Mucosa of descending colon (tissue), 3 donors: ENCODE measurements around the gene SOX6. TPM values are rescaled to one million over a fixed set of nuclear protein-coding genes. Genes with fewer than 3 reads are reported as not detected.

Source experiments
- ATAC-seq: fragments of 200-7000 bp; cut with Tn5 transposase; one replicate; pipeline ENCODE4 v1.9.1; 2020; ENCODE audit warnings: mild to moderate bottlenecking, moderate library complexity
- DNase-seq, 3 donors: peaks; one replicate each; pipeline ENCODE4 v3.0.0-alpha.2; 2020
- H3K36me3 ChIP-seq: fragments of 200-600 bp; one replicate; pipeline ENCODE4 v1.8.0; 2021; ENCODE audit warnings: low read depth, mild to moderate bottlenecking
- H3K4me1 ChIP-seq: fragments of 200-600 bp; one replicate; pipeline ENCODE4 v1.8.0; 2021; ENCODE audit warnings: low read depth, mild to moderate bottlenecking
- H3K4me3 ChIP-seq: fragments of 200-600 bp; one replicate; pipeline ENCODE4 v1.8.0; 2021; ENCODE audit warnings: mild to moderate bottlenecking
- H3K9me3 ChIP-seq: fragments of 200-600 bp; one replicate; pipeline ENCODE4 v1.8.0; 2021; ENCODE audit warnings: mild to moderate bottlenecking
- CTCF ChIP-seq: fragments of 200-600 bp; IDR thresholded peaks from one replicate; pipeline ENCODE4 v1.8.0; 2022; ENCODE audit warnings: antibody characterized with exemption, mild to moderate bottlenecking
- intact Hi-C, 2 donors: fragments of 100-400 bp; cut with DNase I in 1 of 2; cut with micrococcal nuclease in 1 of 2; formaldehyde crosslinking; loops; one replicate each; pipeline versions ENCODE4 v1.11.0 to v1.11.1; 2022; cut with DNase I, micrococcal nuclease
- total RNA-seq, 3 donors: library from RNA; stranded (reverse); fragmentation: NEBNext Ultra II Directional in 2 of 3; extraction: Animal tissue kit (Norgen Biotek cat#: 25700) in 2 of 3; gene quantifications; one replicate each; pipeline versions ENCODE4 v1.2.1 to v1.2.4, GENCODE V29; 2021 to 2023
- donor health status: DM: no; HTN: no; CAD: no; lungs with moderate emphysema.
- donor health status: DM: no; HTN: no; CAD: no.
- donor health status: DM: no; HTN: yes; CAD: no.

SOX6 gene
- total RNA-seq, 3 donors from 2014 or later = 5.8 to 6.5 (median 6.0) TPM

- no peak for TF ChIP-seq CTCF
- H3K4me1 ChIP-seq = no peaks in the 10 kb centered on the region
- intact Hi-C loops = no loop called here
- no peak overlapping the region for H3K4me3 ChIP-seq
- no peak for ATAC-seq
- no peaks in the 10 kb centered on the region for H3K9me3 ChIP-seq
- H3K36me3 ChIP-seq = no peaks in the 10 kb centered on the region
- no peak for DNase-seq
Measured at GRCh38 chr11:16318320-16318719, 38.0 kb downstream of the SOX6 start.

- no peak for TF ChIP-seq CTCF
- H3K4me1 ChIP-seq = no peaks in the 10 kb centered on the region
- H3K4me3 ChIP-seq = no peak overlapping the region
- H3K9me3 ChIP-seq = no peaks in the 10 kb centered on the region
- DNase-seq (no peak), ATAC-seq (no peak)
- no peaks in the 10 kb centered on the region for H3K36me3 ChIP-seq
- intact Hi-C loops = no loop called here
Measured at GRCh38 chr11:16317712-16318111, 38.6 kb downstream of the SOX6 start.

GRCh38 chr11:16313846-16314245, 42.5 kb downstream of the SOX6 start:
- H3K36me3 ChIP-seq = no peaks in the 10 kb centered on the region
- TF ChIP-seq CTCF = no peak
- DNase-seq (no peak), ATAC-seq (no peak)
- no peaks in the 10 kb centered on the region for H3K4me1 ChIP-seq
- no peak overlapping the region for H3K4me3 ChIP-seq
- H3K9me3 ChIP-seq = no peaks in the 10 kb centered on the region
- intact Hi-C loops = no loop called here

- DNase-seq = no peak
- intact Hi-C loops = no loop called here
- Histone ChIP-seq H3K4me1 (no peaks in the 10 kb centered on the region), H3K36me3 (no peaks in the 10 kb centered on the region), H3K4me3 (no peak overlapping the region), H3K9me3 (no peaks in the 10 kb centered on the region)
- no peak for TF ChIP-seq CTCF
- ATAC-seq = no peak
Measured at GRCh38 chr11:16312233-16312765, 44.0 kb downstream of the SOX6 start.

- Histone ChIP-seq H3K4me1 (no peaks in the 10 kb centered on the region), H3K4me3 (no peak overlapping the region), H3K36me3 (no peaks in the 10 kb centered on the region), H3K9me3 (no peaks in the 10 kb centered on the region)
- ATAC-seq = no peak
- intact Hi-C loops = no loop called here
- no peak for DNase-seq
- no peak for TF ChIP-seq CTCF
Measured at GRCh38 chr11:16311831-16312230, 44.5 kb downstream of the SOX6 start.

GRCh38 chr11:16310943-16311342, 45.4 kb downstream of the SOX6 start:
- TF ChIP-seq CTCF = no peak
- no peaks in the 10 kb centered on the region for H3K4me1 ChIP-seq
- no peak overlapping the region for H3K4me3 ChIP-seq
- ATAC-seq = no peak
- no peak for DNase-seq
- no peaks in the 10 kb centered on the region for H3K9me3 ChIP-seq
- no peaks in the 10 kb centered on the region for H3K36me3 ChIP-seq
- intact Hi-C loops = no loop called here
